Breast epithelium (tissue), 4 donors: ENCODE data around the gene ERGIC3. TPM values are rescaled to one million over a fixed set of nuclear protein-coding genes. Genes with fewer than 3 reads are reported as not detected.

Experiments used
- DNase-seq, 2 donors: peaks; one replicate each; pipeline ENCODE4 v3.0.0-alpha.2; 2019; ENCODE audit warnings: low spot score in 2 of 2
- H3K27ac ChIP-seq, 2 donors: fragments of 200-600 bp; sonication (generic) in 1 of 2; one replicate each; pipeline ENCODE4 v1.5.1; 2016 to 2019; ENCODE audit warnings: mild to moderate bottlenecking in 1 of 2
- H3K27me3 ChIP-seq, 2 donors: fragments of 200-600 bp; sonication (generic) in 1 of 2; one replicate each; pipeline versions ENCODE4 v1.5.1 to v1.6.0; 2017 to 2019; ENCODE audit warnings: control low read depth in 1 of 2, mild to moderate bottlenecking in 1 of 2
- H3K36me3 ChIP-seq: fragments of 200-600 bp; one replicate; pipeline ENCODE4 v1.5.1; 2019
- H3K4me1 ChIP-seq, 2 donors: fragments of 200-600 bp; sonication (generic); one replicate each; pipeline ENCODE4 v1.5.1; 2016 to 2019; ENCODE audit warnings: control low read depth in 1 of 2
- H3K4me3 ChIP-seq, 3 donors: fragments of 200-600 bp; sonication (generic); 1 replicate in 2 of 3; 2 replicates in 1 of 3; pipeline ENCODE4 v1.5.1; 2016 to 2019; ENCODE audit warnings: mild to moderate bottlenecking in 3 of 3, moderate library complexity in 2 of 3
- H3K9me3 ChIP-seq, 2 donors: fragments of 200-600 bp; sonication (generic) in 1 of 2; one replicate each; pipeline ENCODE4 v1.5.1; 2016 to 2019; ENCODE audit warnings: control low read depth in 1 of 2
- POLR2A ChIP-seq: fragments of 450-650 bp; IDR thresholded peaks from one replicate; pipeline ENCODE4 v1.6.1; 2016; ENCODE audit warnings: antibody characterized with exemption, mild to moderate bottlenecking, moderate library complexity
- POLR2AphosphoS5 ChIP-seq, 3 donors: sonication (generic); formaldehyde crosslinking; IDR thresholded peaks; one replicate each; pipeline ENCODE4 v1.6.1; 2017; ENCODE audit warnings: antibody characterized with exemption in 3 of 3
- intact Hi-C: fragments of 100-400 bp; cut with DNase I; formaldehyde crosslinking; loops from one replicate; pipeline ENCODE4 v1.15.1; 2023; ENCODE audit warnings: low total_unique reads
- total RNA-seq, 3 donors: library from RNA; depleted of rRNA; stranded (reverse); fragments of >200 nt; gene quantifications; one replicate each; pipeline ENCODE4 v1.1.0, GENCODE V29; 2016
- TF ChIP-seq, protein P1 (sequence below), 3 donors: fragments of 450-650 bp; IDR thresholded peaks; one replicate each; pipeline ENCODE4 v1.5.1; 2016 to 2017; ENCODE audit warnings: antibody characterized with exemption in 3 of 3, mild to moderate bottlenecking in 3 of 3, moderate library complexity in 3 of 3

The ERGIC3 gene
- 100 to 1,000 TPM; 221 to 243 (median 239) TPM for total RNA-seq

DNA sequence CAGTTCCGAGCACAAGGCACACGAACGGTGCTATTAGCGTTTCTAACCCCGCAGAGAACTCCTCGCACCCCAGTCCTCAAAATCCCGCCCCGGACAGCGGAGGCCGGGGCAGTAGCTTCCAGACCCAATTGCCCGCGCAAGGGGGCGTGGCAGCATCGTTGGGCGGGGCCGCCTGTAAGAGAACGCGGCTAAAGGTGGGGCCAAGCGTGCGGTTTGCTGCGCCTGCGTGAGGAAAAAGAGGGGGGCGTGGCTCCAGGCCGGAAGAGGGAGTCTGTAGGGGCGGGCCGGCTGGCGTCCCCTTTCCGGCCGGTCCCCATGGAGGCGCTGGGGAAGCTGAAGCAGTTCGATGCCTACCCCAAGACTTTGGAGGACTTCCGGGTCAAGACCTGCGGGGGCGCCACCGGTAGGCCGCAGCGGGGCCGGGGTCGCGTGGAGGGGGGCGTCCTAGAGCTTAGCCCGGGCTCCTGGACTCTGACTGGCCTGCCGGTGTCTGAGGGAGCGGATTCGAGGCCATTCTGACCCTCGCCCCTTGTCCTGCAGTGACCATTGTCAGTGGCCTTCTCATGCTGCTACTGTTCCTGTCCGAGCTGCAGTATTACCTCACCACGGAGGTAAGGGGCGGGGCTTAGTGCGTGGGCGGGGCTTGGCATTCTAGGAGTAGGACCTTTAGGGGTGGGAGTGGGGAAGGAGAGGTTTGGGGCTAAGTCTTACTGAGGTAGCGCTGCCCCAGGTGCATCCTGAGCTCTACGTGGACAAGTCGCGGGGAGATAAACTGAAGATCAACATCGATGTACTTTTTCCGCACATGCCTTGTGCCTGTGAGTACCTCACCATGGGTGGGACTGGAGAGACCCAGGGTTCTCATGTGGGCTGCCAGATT lies at the start of gene ERGIC3:
TSS of gene ERGIC3 (plus strand) at position 296 of the 880 bp plus-strand sequence. CDS start at position 316, 20 bp downstream.
- Histone ChIP-seq H3K27ac (peak within 1 kb of the TSS; percentile 86 to 88), H3K4me1 (no peaks in the 10 kb centered on the region), H3K27me3 (no peaks in the 10 kb centered on the region), H3K4me3 (peak within 1 kb of the TSS; percentile 74 to 98 (median 92)), H3K9me3 (no peaks in the 10 kb centered on the region), H3K36me3 (no peaks in the 10 kb centered on the region)
- intact Hi-C loops, result no loop called here
- DNase-seq, result peak; percentile 95 to 97
- TF ChIP-seq, protein P1, sequence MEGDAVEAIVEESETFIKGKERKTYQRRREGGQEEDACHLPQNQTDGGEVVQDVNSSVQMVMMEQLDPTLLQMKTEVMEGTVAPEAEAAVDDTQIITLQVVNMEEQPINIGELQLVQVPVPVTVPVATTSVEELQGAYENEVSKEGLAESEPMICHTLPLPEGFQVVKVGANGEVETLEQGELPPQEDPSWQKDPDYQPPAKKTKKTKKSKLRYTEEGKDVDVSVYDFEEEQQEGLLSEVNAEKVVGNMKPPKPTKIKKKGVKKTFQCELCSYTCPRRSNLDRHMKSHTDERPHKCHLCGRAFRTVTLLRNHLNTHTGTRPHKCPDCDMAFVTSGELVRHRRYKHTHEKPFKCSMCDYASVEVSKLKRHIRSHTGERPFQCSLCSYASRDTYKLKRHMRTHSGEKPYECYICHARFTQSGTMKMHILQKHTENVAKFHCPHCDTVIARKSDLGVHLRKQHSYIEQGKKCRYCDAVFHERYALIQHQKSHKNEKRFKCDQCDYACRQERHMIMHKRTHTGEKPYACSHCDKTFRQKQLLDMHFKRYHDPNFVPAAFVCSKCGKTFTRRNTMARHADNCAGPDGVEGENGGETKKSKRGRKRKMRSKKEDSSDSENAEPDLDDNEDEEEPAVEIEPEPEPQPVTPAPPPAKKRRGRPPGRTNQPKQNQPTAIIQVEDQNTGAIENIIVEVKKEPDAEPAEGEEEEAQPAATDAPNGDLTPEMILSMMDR (IDR thresholded peaks at IDR 0.05), result peak in 1 of 3 donors; percentile 17
- TF ChIP-seq POLR2AphosphoS5 (IDR thresholded peaks at IDR 0.05) (peak; percentile 36 to 51 (median 37)), POLR2A (peak; percentile 22)

DNA sequence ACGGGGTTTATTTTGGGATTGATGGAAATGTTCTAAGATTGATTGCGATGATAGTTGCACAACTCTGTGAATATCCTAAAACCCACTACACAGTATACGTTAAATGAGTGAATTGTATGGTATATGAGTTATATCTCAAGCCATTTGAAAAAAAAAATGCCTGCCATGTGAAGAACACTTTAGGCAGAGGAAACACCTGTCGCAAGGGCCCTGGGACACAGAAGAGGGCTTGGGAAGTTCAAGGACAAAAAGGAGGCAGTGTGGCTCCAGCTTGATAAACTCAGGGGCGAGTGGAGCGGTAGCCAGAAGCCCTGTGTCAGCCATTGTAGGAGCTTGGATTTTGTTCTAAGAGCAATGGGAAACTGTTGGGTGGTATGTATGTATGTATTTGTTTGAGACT lies 49.5 kb upstream of the ERGIC3 start:
- intact Hi-C loops, result no loop called here
- no peaks in the 10 kb centered on the region for H3K9me3 ChIP-seq
- peaks cover 0 to 2% of the 10 kb centered on the region in 2 donors for H3K4me1 ChIP-seq
- H3K4me3 ChIP-seq, result no peak overlapping the region
- H3K27ac ChIP-seq, result no peak overlapping the region
- no peaks in the 10 kb centered on the region for H3K27me3 ChIP-seq
- no peak for DNase-seq
- H3K36me3 ChIP-seq, result no peaks in the 10 kb centered on the region
- TF ChIP-seq POLR2AphosphoS5 (IDR thresholded peaks at IDR 0.05), result no peak
- TF ChIP-seq, protein P1 (IDR thresholded peaks at IDR 0.05), result no peak
- TF ChIP-seq POLR2A, result no peak

DNA sequence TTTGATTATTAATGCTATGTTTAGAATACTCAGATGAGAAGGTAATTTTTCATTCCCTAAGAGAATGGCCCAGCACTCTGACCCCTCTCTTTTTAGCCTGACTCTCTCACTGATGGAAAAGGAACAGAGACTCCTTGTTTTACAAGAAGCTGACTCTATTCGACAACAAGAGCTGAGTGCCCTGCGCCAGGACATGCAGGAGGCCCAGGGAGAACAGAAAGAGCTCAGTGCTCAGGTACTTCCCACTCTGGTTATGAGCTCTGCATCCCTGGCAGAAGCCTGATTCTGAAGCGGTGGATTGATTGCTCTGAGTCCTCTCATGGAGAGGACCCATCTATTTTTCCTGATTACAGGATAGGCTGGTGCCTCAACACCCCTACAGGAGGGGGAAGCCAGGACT lies 45.4 kb upstream of the ERGIC3 start:
- Histone ChIP-seq H3K9me3 (no peaks in the 10 kb centered on the region), H3K4me3 (no peak overlapping the region), H3K36me3 (no peaks in the 10 kb centered on the region), H3K4me1 (peaks cover 0 to 3% of the 10 kb centered on the region in 2 donors), H3K27me3 (no peaks in the 10 kb centered on the region), H3K27ac (peak overlapping the region; percentile 56 to 87)
- TF ChIP-seq POLR2A (no peak), POLR2AphosphoS5 (IDR thresholded peaks at IDR 0.05) (no peak)
- TF ChIP-seq, protein P1 (IDR thresholded peaks at IDR 0.05), result no peak
- intact Hi-C loops, result no loop called here
- DNase-seq, result no peak

DNA sequence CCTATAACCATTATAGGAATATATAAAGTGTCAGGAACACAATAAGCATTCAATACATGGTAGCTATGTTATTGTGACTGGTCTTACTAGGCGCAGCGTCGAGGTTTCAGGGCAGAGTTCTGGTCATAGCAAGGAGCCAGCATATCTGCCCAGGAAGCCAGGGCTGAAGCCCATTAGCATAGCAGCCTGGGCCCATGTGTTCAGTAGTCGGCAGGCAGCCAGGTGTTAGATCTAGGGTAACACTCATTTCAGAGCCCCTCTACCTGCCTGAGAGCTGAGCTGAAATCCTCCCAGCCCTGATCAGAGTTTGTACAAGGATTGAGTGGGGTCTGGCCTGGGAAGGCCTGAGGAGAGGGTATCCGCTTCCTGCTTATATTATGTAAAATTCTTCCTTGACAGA lies 44.6 kb upstream of the ERGIC3 start:
- Histone ChIP-seq H3K27me3 (no peaks in the 10 kb centered on the region), H3K4me3 (no peak overlapping the region), H3K36me3 (no peaks in the 10 kb centered on the region), H3K9me3 (no peaks in the 10 kb centered on the region), H3K27ac (peak overlapping the region; percentile 56 to 87), H3K4me1 (peaks cover 0 to 3% of the 10 kb centered on the region in 2 donors)
- intact Hi-C loops, result no loop called here
- DNase-seq, result no peak
- TF ChIP-seq POLR2A, result no peak

DNA sequence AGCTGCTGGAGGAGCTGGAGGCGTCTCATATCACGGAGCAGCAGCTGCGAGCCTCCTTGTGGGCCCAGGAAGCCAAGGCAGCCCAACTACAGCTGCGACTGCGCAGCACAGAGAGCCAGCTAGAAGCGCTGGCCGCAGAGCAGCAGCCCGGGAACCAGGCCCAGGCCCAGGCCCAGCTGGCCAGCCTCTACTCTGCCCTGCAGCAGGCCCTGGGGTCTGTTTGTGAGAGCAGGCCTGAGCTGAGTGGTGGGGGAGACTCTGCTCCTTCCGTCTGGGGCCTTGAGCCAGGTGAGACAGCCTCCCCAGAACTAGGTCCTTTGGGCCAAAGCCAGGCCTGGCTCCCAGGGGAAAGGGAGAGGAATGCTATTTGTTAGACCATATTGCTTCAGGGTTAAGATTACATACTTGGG lies 44.1 kb upstream of the ERGIC3 start:
- H3K36me3 ChIP-seq, result no peaks in the 10 kb centered on the region
- peak overlapping the region; percentile 56 to 87 for H3K27ac ChIP-seq
- intact Hi-C loops, result no loop called here

More for the DNA sequence above, 44.1 kb upstream of the ERGIC3 start:
- Histone ChIP-seq H3K9me3 (no peaks in the 10 kb centered on the region), H3K27me3 (no peaks in the 10 kb centered on the region), H3K4me1 (peaks cover 0 to 3% of the 10 kb centered on the region in 2 donors), H3K4me3 (no peak overlapping the region)
- DNase-seq, result peak in 1 of 2 donors; percentile 27
- TF ChIP-seq POLR2A (no peak), POLR2AphosphoS5 (IDR thresholded peaks at IDR 0.05) (no peak)
- TF ChIP-seq, protein P1 (IDR thresholded peaks at IDR 0.05), result no peak
